Fibroblast of skin of left biceps (primary cell): ENCODE data around the gene DCST2.

Experiments used
- DNase-seq, 2 experiments: peaks; one replicate each; pipeline ENCODE4 v3.0.0-alpha.2; 2013; ENCODE audit warnings: low read depth in 2 of 2

DCST2 gene

DNA sequence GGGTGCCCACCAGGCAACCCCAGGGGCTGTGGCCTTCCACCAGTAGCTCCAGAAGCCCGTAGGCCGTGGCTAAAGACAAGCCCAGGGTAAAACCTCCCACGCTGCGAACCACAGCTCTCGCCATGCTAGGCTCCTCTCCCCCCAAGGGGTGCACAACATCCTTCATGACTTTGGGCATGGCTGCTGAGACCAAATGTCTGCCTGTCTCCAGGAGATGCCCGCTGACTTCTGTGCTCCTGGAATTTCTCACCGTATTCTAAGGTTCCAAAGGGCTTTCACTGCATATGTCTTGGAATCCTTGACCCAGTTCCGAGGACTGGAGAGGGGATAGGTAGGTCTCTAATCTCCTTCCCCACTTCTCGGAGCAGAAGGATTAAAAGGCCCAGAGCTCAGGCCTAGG lies at the start of gene DCST2, which contains the start of gene DCST1:
TSS of gene DCST2 (minus strand) at position 258 of the 400 bp plus-strand sequence. CDS start at position 178, 80 bp downstream.
TSS of gene DCST1 (plus strand) at position 301 of the 400 bp plus-strand sequence. CDS start 213 bp downstream, outside the sequence.
- DNase-seq = no peak

DNA sequence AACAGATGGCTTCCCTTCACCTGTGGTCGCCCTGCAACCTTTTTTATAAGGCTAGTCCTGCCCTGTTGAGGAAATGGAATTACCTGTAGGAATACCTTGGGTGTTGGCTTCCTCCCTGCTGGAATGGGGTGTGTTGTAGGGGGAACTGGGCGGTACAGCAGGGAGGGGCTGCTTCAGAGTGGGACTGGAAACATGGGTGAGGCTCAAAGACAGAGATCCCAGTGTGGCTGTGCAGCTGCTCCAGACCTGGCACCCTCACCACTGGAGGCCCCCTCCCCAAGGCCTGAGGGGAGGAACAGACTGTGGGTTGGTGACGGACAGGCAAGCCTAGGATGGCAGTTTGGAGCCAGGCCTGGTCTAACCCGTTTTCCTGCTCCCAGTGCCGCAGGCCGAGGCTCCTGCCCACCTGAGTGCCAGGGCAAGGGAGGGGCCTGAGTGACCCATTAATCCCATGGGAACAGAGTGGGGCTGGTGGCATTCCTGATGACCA lies 49.5 kb upstream of the DCST2 start:
- no peak for DNase-seq

DNA sequence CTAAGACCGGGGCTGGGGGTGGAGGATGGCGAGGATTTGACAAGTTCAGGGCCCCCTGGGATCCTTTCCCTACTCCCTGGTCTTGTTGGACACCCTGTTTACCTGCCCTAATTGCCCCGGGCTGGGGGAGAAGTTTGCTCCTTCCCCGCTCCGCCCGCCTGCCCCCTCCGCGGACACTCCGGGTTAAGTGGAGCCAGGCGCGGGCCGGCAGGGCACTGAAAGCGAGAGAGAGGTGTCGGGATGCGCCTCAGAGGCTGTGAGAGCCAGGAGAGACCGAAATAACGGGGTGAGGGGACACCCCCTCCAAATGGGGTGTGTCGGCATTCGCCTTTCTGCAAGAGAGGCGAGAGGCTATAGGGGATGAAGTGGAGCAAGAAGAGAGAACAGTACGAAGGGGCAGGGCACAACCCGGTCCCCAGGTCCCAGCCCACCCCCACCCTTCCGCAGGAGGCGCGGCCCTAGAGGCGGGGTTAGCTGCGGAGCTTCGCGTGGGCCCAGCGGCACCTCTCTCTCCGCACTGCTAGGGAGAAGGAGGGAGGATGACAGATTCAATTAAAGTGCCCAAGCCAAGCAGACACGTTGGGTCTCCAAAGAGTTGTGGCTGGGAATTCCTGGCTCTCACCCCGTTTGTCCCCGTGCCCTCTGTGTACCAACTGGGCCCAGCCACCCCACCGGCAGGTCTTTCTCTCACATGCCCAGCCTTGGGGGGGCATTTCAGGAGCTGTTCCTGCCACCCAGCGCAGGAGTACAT lies 48.9 kb upstream of the DCST2 start:
- no peak for DNase-seq

DNA sequence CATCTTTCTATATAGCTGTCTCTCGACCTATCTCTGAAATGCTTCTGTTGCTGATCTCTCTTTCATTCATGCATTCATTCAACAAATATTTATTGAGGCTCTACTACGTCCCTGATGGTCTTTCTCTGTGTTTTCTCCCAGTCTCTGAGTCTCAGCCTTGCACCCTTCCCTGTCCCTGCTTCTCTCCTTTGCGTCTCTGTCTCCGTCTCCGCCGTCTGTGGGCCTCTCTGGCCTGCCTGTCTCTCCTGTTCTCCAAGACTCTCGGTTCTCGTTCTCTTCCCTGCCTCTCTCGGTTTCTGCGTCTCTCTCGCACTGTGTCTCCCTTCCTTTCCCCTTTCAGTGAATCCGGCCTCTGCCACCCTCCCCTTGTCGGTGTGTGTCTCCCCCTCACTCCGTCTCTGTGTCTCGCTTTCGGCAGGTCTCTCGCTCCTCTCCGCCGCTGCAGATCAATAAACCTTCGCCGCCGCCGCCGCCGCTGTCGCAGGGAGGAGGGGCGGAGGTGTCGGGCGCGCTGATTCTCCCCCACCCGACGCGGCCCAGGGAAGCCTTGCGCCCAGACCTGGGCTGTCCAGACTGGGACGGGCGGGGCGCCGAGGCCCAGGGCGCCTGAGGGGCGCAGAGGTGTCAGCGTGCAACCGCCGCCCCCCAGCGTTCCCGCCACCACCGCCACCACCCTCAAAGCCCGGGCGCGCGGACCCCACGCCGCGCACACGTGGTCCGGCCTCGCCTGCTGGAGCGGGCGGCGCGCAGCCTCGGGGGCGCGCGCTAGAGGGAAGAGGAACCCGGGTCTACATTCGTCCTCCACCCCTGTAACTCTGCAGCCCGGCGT lies 48.1 kb upstream of the DCST2 start:
- no peak for DNase-seq

- DNase-seq = no peak
Measured at GRCh38 chr1:155080312-155081228, 47.0 kb upstream of the DCST2 start.

DNA sequence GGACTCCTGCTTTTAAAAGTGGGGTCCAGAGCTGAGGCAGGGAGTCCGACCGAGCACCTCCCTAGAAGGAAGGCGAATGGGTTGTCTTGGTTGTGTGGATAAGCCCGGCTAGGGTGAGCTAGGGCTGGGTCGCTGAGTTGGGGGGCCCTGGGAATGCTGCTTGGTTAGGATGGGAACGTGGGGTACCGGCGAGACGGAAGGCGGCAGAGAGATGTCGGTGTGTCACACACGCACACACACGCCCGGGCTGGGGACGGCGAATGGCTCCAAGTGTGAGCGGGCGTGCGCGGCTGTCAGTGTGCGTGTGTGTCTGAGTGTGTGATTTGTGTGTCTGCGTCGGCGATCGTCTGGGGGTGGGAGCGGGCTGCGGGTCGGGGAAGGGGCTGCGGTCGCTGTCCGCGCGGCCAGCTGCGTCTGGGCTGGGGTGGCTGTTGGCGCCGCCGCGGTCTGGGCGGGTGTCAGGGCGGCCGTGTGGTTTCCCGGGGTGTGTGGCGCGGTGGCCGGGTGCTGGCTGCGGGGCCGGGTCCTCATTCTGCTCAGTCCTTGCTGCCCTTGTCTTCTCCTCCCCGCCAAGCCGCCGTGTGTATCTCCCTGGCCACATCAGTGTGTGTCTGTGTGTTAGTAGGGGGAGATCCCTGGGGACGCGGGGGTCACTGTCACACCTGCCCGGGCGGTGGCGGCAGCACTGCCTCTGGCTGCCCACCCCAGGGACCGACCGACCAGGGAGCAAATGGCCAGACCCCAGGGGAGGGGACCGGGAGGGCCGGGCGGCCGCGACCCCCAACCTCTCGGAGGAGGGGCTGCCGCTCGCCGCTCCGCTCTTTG lies 46.1 kb upstream of the DCST2 start:
- no peak for DNase-seq

- no peak for DNase-seq
Measured at GRCh38 chr1:155079210-155079486, 45.6 kb upstream of the DCST2 start.

DNA sequence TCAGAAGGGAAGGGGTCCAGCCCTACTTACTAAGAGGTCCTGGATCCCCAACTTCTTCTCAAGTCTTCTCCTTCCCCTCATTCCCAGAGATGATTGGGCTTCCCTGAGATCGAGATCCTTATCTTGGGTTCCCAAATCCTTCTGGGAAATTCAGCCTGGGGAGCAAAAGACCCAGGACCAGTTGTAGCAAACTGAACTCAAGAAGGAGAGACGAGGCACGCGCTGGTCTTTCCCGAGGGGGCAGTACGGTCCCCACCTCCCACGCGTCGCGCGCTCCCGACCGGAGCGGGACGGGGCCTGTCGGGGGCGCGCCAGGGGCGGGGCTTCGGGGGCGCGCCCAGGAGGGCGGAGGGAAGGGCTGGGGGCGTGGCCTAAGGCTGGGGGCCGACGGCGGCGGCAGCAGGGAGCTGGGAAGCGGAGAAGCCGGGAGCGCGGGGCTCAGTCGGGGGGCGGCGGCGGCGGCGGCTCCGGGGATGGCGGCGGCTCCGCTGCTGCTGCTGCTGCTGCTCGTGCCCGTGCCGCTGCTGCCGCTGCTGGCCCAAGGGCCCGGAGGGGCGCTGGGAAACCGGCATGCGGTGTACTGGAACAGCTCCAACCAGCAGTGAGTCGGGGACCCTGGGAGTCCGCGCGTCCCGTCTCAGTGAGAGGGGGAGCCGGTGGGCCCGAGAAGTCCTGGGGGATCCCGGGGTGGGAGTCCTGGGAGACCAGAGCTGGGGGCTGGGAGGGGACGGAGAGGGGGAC lies 45.1 kb upstream of the DCST2 start, which contains the start of gene EFNA3:
TSS of gene EFNA3 (plus strand) at position 369 of the 741 bp plus-strand sequence. CDS start at position 474, 105 bp downstream.
- DNase-seq = no peak

- no peak for DNase-seq
Measured at GRCh38 chr1:155077758-155078445, 44.3 kb upstream of the DCST2 start.

DNA sequence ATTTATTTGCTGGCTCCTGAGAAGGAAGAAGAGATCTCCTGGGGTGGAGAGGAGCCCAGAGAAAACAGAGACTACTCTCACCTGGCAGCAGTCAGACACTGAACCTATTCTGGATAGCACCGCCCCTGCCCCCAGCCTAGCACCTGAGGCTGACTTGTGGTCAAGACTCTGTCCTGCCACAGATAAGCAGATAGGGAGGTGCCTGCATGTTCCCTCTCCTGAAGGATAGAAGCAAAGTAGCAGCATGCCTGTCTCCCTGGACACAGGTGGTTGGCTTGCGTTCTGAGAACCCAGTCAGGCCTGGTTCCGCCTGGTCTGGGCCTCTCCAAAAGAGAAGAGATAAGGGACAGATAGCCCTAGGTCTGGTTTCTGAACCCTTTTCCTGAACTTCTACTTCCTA lies 43.8 kb upstream of the DCST2 start:
- no peak for DNase-seq

GRCh38 chr1:155076371-155076770 lies 42.8 kb upstream of the DCST2 start:
- no peak for DNase-seq

DNA sequence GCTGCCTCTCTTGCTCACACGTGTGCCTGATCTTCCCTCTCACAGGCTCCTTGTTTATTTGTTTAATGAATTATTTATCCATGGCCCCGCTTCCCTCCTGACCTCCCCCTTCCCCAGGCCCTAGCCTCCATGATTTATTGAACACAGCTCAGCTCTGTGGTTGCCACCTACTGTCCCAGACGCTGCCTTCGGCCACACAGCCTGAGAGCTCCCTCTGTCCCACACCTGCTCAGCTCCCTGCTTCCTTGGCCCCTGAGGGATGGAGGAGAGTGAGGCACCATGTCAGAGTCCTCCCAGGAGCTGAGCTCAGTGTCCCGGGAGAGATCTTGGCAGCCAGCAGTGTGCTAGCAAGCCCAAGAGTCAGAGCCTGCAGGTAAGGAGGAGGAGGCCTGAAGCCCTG lies 42.0 kb upstream of the DCST2 start:
- DNase-seq = no peak

- DNase-seq = no peak
Measured at GRCh38 chr1:155073377-155074242, 40.0 kb upstream of the DCST2 start.

DNA sequence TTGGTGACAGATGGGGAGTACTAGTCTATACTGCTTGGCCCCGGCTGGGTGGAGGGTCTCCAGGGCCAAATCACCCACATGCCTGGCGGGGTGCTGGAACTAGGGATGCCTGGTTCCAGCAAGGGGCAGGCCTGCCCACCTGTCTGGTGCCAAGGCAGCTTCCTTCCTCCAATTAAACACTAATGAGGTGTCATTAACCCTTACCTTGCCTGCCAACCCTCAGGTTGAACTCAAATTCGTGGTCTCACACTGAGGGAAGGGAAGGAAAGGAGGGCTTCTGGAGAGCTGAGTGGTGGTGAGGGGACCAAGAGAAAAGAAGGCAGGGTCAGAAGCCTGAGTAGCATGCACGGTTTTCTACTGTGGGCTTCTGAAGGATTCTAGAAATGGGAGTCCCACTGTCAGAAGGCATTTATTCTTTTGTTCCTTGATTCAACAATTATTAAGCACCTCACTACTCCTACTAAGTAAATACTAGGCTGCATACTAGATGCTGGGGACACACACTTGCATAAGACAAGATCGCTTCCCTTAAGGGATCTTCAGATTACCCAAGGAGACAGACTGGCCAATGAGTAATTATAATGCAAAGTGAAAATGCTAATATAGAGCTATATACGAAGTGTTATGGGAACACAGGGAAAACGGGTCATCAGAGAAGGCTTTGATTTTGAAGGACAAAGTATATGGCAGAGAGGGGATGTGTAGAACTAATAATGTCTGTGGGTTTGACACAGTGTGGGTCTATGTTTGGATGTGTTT lies 39.1 kb upstream of the DCST2 start:
- DNase-seq = no peak

GRCh38 chr1:155071701-155072100 lies 38.1 kb upstream of the DCST2 start:
- DNase-seq = no peak

DNA sequence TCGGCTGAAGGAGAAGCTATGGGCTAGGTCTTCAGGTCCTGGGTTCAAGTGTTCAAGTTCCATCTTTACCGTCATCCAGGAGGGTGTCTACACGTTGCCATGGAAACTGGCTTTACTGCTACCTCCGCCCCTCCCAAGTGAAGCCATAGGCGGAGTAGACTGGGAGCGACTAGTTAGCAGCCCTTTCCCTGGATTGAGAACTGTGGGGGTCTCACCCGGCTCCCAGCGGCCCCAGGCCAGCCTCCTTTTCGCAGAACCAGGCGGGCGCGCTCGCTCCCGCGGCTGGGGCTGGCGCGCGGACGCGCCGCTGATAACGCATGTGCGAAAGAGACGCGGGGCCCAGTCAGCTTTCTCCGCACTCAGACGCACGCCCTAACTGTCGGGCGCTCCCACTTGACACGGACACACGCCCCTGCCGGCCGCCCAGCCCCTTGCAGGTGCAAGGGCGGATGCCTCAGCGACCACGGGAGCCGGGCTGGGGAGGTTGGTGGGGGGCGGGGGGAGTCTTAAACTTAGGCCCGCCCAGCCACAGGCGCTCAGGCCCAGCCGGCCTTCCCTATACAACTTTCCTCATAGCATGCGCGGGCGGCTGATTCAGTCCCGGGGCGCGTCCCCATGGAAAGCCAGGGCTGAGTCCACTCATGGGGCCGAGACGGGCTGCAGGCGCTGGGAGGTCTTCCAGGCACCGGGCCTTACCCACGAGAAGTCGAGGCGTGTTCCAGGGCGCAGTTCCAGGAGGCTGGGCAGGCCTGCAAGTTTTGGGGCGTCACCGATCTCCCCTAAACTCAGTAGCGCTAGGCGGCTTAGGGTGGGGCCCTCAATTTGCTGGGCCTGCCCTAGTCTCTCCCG lies 37.4 kb upstream of the DCST2 start:
- DNase-seq = no peak

DNA sequence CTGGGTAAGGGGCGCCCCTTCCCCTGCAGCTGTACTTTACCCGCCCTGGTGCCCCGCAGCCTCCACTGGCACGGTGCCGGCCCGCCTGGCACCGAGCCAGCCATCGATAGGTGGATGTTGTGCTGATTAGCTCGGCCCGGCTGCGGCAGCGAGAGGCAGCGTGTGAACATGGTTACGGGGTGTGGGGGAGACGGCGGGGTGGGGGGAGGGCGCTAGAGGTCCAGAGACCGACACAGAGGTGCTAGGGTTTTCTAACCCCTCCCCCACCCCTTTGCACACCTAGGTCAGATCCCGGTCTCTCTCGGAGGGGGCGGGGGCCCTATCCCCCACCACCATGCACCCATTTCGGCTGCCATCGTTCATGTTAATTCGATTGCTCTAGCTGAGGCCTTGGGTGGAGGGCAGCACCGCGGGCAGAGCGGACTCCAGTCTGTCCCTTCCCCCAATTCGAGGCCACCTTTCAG lies 36.6 kb upstream of the DCST2 start:
- DNase-seq = no peak
